ENCODE results near the gene EXOC4. TPM values are rescaled to one million over a fixed set of nuclear protein-coding genes. Genes with fewer than 3 reads are reported as not detected.

Gene EXOC4
- total RNA-seq, 1 experiment from 2014 or later, result 66.2 TPM

GRCh38 chr7:133871757-133872156 is 618.9 kb downstream of the EXOC4 start:
- Mint-ChIP-seq H3K4me3 (ENCODE audit: unreplicated experiment) (no peak overlapping the region), H3K9me3 (ENCODE audit: unreplicated experiment) (no peaks in the 10 kb centered on the region), H3K27ac (ENCODE audit: unreplicated experiment) (no peak overlapping the region), H3K27me3 (ENCODE audit: insufficient read depth, unreplicated experiment) (no peaks in the 10 kb centered on the region), H3K4me1 (ENCODE audit: low read depth, unreplicated experiment) (no peaks in the 10 kb centered on the region), H3K36me3 (ENCODE audit: insufficient read depth, unreplicated experiment) (no peaks in the 10 kb centered on the region)
- Histone ChIP-seq H3K4me1 (no peaks in the 10 kb centered on the region), H3K36me3 (ENCODE audit: control insufficient read depth, insufficient read depth, low read length) (no peaks in the 10 kb centered on the region), H3K9me3 (no peaks in the 10 kb centered on the region), H3K4me3 (ENCODE audit: low read depth, low read length) (no peak overlapping the region), H3K27me3 (replicated peaks; ENCODE audit: control insufficient read depth, insufficient read depth, low read length) (no peaks in the 10 kb centered on the region)
- no TSS peak for BruUV-seq (replicated peaks)
- TF ChIP-seq CTCF (IDR thresholded peaks at IDR 0.05; ENCODE audit: insufficient read depth in 1 of 2, low read depth in 1 of 2, low read length in 1 of 2, severe bottlenecking in 1 of 2, unreplicated experiment in 1 of 2), result no peak
- ChIA-PET CTCF (no interaction called here), POLR2A (no interaction called here)
- intact Hi-C loops (cut with micrococcal nuclease; ENCODE audit: unreplicated experiment), result no loop called here
- no peak for DNase-seq

GRCh38 chr7:133873187-133873586 is 620.3 kb downstream of the EXOC4 start:
- no peak overlapping the region for H3K4me3 ChIP-seq (ENCODE audit: low read depth, low read length)
- H3K4me1 ChIP-seq, result no peaks in the 10 kb centered on the region
- no peaks in the 10 kb centered on the region for H3K36me3 Mint-ChIP-seq (ENCODE audit: insufficient read depth, unreplicated experiment)
- no peak overlapping the region for H3K27ac Mint-ChIP-seq (ENCODE audit: unreplicated experiment)
- ChIA-PET POLR2A (no interaction called here), CTCF (no interaction called here)
- no peaks in the 10 kb centered on the region for H3K27me3 ChIP-seq (replicated peaks; ENCODE audit: control insufficient read depth, insufficient read depth, low read length)
- DNase-seq, result no peak
- no peaks in the 10 kb centered on the region for H3K36me3 ChIP-seq (ENCODE audit: control insufficient read depth, insufficient read depth, low read length)
- H3K4me1 Mint-ChIP-seq (ENCODE audit: low read depth, unreplicated experiment), result no peaks in the 10 kb centered on the region
- H3K9me3 ChIP-seq, result 0 out of 2 replicates have a peak, but pooled peaks cover 3% of the 10 kb centered on the region
- intact Hi-C loops (cut with micrococcal nuclease; ENCODE audit: unreplicated experiment), result no loop called here
- no peak for TF ChIP-seq CTCF (IDR thresholded peaks at IDR 0.05; ENCODE audit: insufficient read depth in 1 of 2, low read depth in 1 of 2, low read length in 1 of 2, severe bottlenecking in 1 of 2, unreplicated experiment in 1 of 2)
- no peaks in the 10 kb centered on the region for H3K27me3 Mint-ChIP-seq (ENCODE audit: insufficient read depth, unreplicated experiment)
- no TSS peak for BruUV-seq (replicated peaks)
- H3K4me3 Mint-ChIP-seq (ENCODE audit: unreplicated experiment), result no peak overlapping the region
- H3K9me3 Mint-ChIP-seq (ENCODE audit: unreplicated experiment), result no peaks in the 10 kb centered on the region

GRCh38 chr7:133873631-133874030 is 620.8 kb downstream of the EXOC4 start:
- H3K4me3 Mint-ChIP-seq (ENCODE audit: unreplicated experiment), result no peak overlapping the region
- no TSS peak for BruUV-seq (replicated peaks)
- Histone ChIP-seq H3K4me1 (no peaks in the 10 kb centered on the region), H3K9me3 (0 out of 2 replicates have a peak, but pooled peaks cover 3% of the 10 kb centered on the region), H3K4me3 (ENCODE audit: low read depth, low read length) (no peak overlapping the region), H3K27me3 (replicated peaks; ENCODE audit: control insufficient read depth, insufficient read depth, low read length) (no peaks in the 10 kb centered on the region), H3K36me3 (ENCODE audit: control insufficient read depth, insufficient read depth, low read length) (no peaks in the 10 kb centered on the region)
- no peaks in the 10 kb centered on the region for H3K9me3 Mint-ChIP-seq (ENCODE audit: unreplicated experiment)
- intact Hi-C loops (cut with micrococcal nuclease; ENCODE audit: unreplicated experiment), result no loop called here
- H3K4me1 Mint-ChIP-seq (ENCODE audit: low read depth, unreplicated experiment), result no peaks in the 10 kb centered on the region
- H3K27ac Mint-ChIP-seq (ENCODE audit: unreplicated experiment), result no peak overlapping the region
- no peaks in the 10 kb centered on the region for H3K36me3 Mint-ChIP-seq (ENCODE audit: insufficient read depth, unreplicated experiment)
- DNase-seq, result no peak
- ChIA-PET CTCF (no interaction called here), POLR2A (no interaction called here)
- TF ChIP-seq CTCF (IDR thresholded peaks at IDR 0.05; ENCODE audit: insufficient read depth in 1 of 2, low read depth in 1 of 2, low read length in 1 of 2, severe bottlenecking in 1 of 2, unreplicated experiment in 1 of 2), result no peak
- H3K27me3 Mint-ChIP-seq (ENCODE audit: insufficient read depth, unreplicated experiment), result no peaks in the 10 kb centered on the region
